WTC11 (cell line): ENCODE data around the gene DEFB110. TPM values are rescaled to one million over a fixed set of nuclear protein-coding genes. Genes with fewer than 3 reads are reported as not detected.

ENCODE experiments used
- ATAC-seq: fragments of 200-7000 bp; cut with Tn5 transposase; 2 replicates; pipeline ENCODE4 v1.10.0; 2021; ENCODE audit warnings: mild to moderate bottlenecking, moderate library complexity
- CTCF ChIA-PET: fragments of 300-600 bp; sonication (Branson Sonifier 250); formaldehyde crosslinking; loops from one replicate; lab custom pipeline; 2021; ENCODE audit warnings: antibody characterized with exemption; lab: Charles Lee
- POLR2A ChIA-PET: fragments of 350-600 bp; sonication (Branson Sonifier 250); formaldehyde crosslinking; loops from one replicate; lab custom pipeline; 2021; ENCODE audit warnings: antibody characterized with exemption; lab: Charles Lee
- DNase-seq: peaks from one replicate; pipeline ENCODE4 v3.0.0; 2021; ENCODE audit warnings: low spot score
- H3K27ac Mint-ChIP-seq: 2 replicates; pipeline ENCODE4 v1.8.0; 2021; ENCODE audit warnings: mixed read lengths
- H3K27me3 Mint-ChIP-seq: 2 replicates; pipeline ENCODE4 v1.8.0; 2021; ENCODE audit warnings: low read depth, mild to moderate bottlenecking, moderate library complexity, mixed read lengths
- H3K36me3 Mint-ChIP-seq: 2 replicates; pipeline ENCODE4 v1.8.0; 2021; ENCODE audit warnings: mixed read lengths
- H3K4me1 Mint-ChIP-seq: 2 replicates; pipeline ENCODE4 v1.8.0; 2022; ENCODE audit warnings: mixed read lengths
- H3K4me3 Mint-ChIP-seq: 2 replicates; pipeline ENCODE4 v1.8.0; 2021; ENCODE audit warnings: mild to moderate bottlenecking, moderate library complexity, mixed read lengths
- H3K9me3 Mint-ChIP-seq: 2 replicates; pipeline ENCODE4 v1.8.0; 2021; ENCODE audit warnings: mixed read lengths
- AR ChIP-seq: fragments of 250-450 bp; sonication (Bioruptor Pico); IDR thresholded peaks from 2 replicates; pipeline ENCODE4 v1.9.0; 2021; ENCODE audit warnings: mild to moderate bottlenecking
- CBFB ChIP-seq: sonication (generic); formaldehyde crosslinking; IDR thresholded peaks from 2 replicates; pipeline ENCODE4 v1.8.1; 2022; ENCODE audit warnings: mild to moderate bottlenecking, low read depth, missing genetic modification reagents
- CTCF ChIP-seq: fragments of 200-600 bp; IDR thresholded peaks from 2 replicates; pipeline ENCODE4 v1.8.0; 2022; ENCODE audit warnings: antibody characterized with exemption
- E2F1 ChIP-seq: sonication (generic); formaldehyde crosslinking; IDR thresholded peaks from 2 replicates; pipeline ENCODE4 v1.8.0; 2022; ENCODE audit warnings: mild to moderate bottlenecking, missing genetic modification reagents
- ELF4 ChIP-seq: sonication (generic); formaldehyde crosslinking; IDR thresholded peaks from 2 replicates; pipeline ENCODE4 v1.8.1; 2022; ENCODE audit warnings: low read depth, mild to moderate bottlenecking, moderate library complexity, missing genetic modification reagents
- FOXK1 ChIP-seq: sonication (generic); formaldehyde crosslinking; IDR thresholded peaks from 2 replicates; pipeline ENCODE4 v1.8.0; 2022; ENCODE audit warnings: mild to moderate bottlenecking, moderate library complexity, missing genetic modification reagents
- FOXP1 ChIP-seq: sonication (generic); formaldehyde crosslinking; IDR thresholded peaks from 2 replicates; pipeline ENCODE4 v1.8.0; 2022; ENCODE audit warnings: missing genetic modification reagents, mild to moderate bottlenecking, moderate library complexity, borderline replicate concordance
- FOXP4 ChIP-seq: sonication (generic); formaldehyde crosslinking; IDR thresholded peaks from 2 replicates; pipeline ENCODE4 v1.8.0; 2022; ENCODE audit warnings: mild to moderate bottlenecking, missing genetic modification reagents
- GABPB1 ChIP-seq: sonication (generic); formaldehyde crosslinking; IDR thresholded peaks from 2 replicates; pipeline ENCODE4 v1.8.1; 2023; ENCODE audit warnings: mild to moderate bottlenecking, missing genetic modification reagents
- HMGA2 ChIP-seq: fragments of 250-450 bp; sonication (Bioruptor Pico); IDR thresholded peaks from 2 replicates; pipeline ENCODE4 v1.4.0; 2021; ENCODE audit warnings: mild to moderate bottlenecking, moderate library complexity
- HMGXB4 ChIP-seq: sonication (generic); formaldehyde crosslinking; IDR thresholded peaks from 2 replicates; pipeline ENCODE4 v1.8.1; 2023; ENCODE audit warnings: mild to moderate bottlenecking, moderate library complexity, missing genetic modification reagents
- MXD4 ChIP-seq: fragments of 250-450 bp; sonication (Bioruptor Pico); IDR thresholded peaks from 2 replicates; pipeline ENCODE4 v1.8.0; 2021; ENCODE audit warnings: mild to moderate bottlenecking, moderate library complexity, borderline replicate concordance
- NR1H2 ChIP-seq: sonication (generic); formaldehyde crosslinking; IDR thresholded peaks from 2 replicates; pipeline ENCODE4 v1.9.0; 2021; ENCODE audit warnings: mild to moderate bottlenecking, moderate library complexity, missing genetic modification reagents
- NR3C1 ChIP-seq: sonication (generic); formaldehyde crosslinking; conservative IDR thresholded peaks from 2 replicates; pipeline ENCODE4 v1.8.1; 2023; ENCODE audit warnings: low read depth, mild to moderate bottlenecking, missing genetic modification reagents
- RELA ChIP-seq: sonication (generic); formaldehyde crosslinking; IDR thresholded peaks from 2 replicates; pipeline ENCODE4 v1.8.1; 2022; ENCODE audit warnings: missing genetic modification reagents, mild to moderate bottlenecking, borderline replicate concordance
- SMAD3 ChIP-seq: sonication (generic); formaldehyde crosslinking; IDR thresholded peaks from 2 replicates; pipeline ENCODE4 v1.8.0; 2022; ENCODE audit warnings: missing genetic modification reagents, mild to moderate bottlenecking, borderline replicate concordance
- SP1 ChIP-seq: sonication (generic); formaldehyde crosslinking; conservative IDR thresholded peaks from 2 replicates; pipeline ENCODE4 v1.8.1; 2022; ENCODE audit warnings: missing genetic modification reagents
- TEAD4 ChIP-seq: sonication (generic); formaldehyde crosslinking; IDR thresholded peaks from 2 replicates; pipeline ENCODE4 v1.8.0; 2022; ENCODE audit warnings: mild to moderate bottlenecking, missing genetic modification reagents
- USF1 ChIP-seq: sonication (generic); formaldehyde crosslinking; IDR thresholded peaks from 2 replicates; pipeline ENCODE4 v1.8.0; 2022; ENCODE audit warnings: mild to moderate bottlenecking, missing genetic modification reagents
- USF2 ChIP-seq: sonication (generic); formaldehyde crosslinking; IDR thresholded peaks from 2 replicates; pipeline ENCODE4 v1.8.1; 2023; ENCODE audit warnings: mild to moderate bottlenecking, missing genetic modification reagents, moderate library complexity
- total RNA-seq: library from RNA; stranded (reverse); gene quantifications from 3 replicates; pipeline ENCODE4 v1.2.3, GENCODE V29; 2021

Gene DEFB110
- total RNA-seq, 1 experiment from 2014 or later: not detected

GRCh38 chr6:50030777-50031562 lies 9.2 kb upstream of the DEFB110 start (continued):
- TF ChIP-seq E2F1: no peak
- no peak for TF ChIP-seq CTCF
- no peak for TF ChIP-seq GABPB1 (CRISPR knock-in tag)
- TF ChIP-seq ELF4 (CRISPR knock-in tag): no peak
- TF ChIP-seq, all 79 proteins: peak for 3

- peak overlapping the region; percentile 53 for H3K4me3 Mint-ChIP-seq
- CTCF ChIA-PET: interaction anchor here (0.5 to 2.3 kb wide), 26 partner anchors 10 to 501 kb away, joined by 3 to 19 read pairs (median 4); partner anchors contain the start of genes DEFB110 and DEFB113
- ATAC-seq (peak; percentile 13), DNase-seq (no peak)
- H3K4me1 Mint-ChIP-seq: peaks cover 7% of the 10 kb centered on the region; the same call in 1 of the 2 replicates
- H3K36me3 Mint-ChIP-seq: no peaks in the 10 kb centered on the region
- no peaks in the 10 kb centered on the region for H3K9me3 Mint-ChIP-seq
- no peaks in the 10 kb centered on the region; the same call in 1 of the 2 replicates for H3K27me3 Mint-ChIP-seq
- no peak overlapping the region for H3K27ac Mint-ChIP-seq
- POLR2A ChIA-PET: interaction anchor here (0.6 kb wide), 1 partner anchor 91 kb away, joined by 3 read pairs; no protein-coding TSS in a partner anchor
- TF ChIP-seq HMGA2 (CRISPR knock-in tag) (no peak), RELA (CRISPR knock-in tag) (no peak), SP1 (CRISPR knock-in tag) (no peak), FOXK1 (CRISPR knock-in tag) (no peak), NR3C1 (CRISPR knock-in tag) (no peak), HMGXB4 (CRISPR knock-in tag) (no peak), AR (no peak), SMAD3 (CRISPR knock-in tag) (no peak), TEAD4 (CRISPR knock-in tag) (no peak), NR1H2 (CRISPR knock-in tag) (no peak), FOXP1 (CRISPR knock-in tag) (no peak), MXD4 (CRISPR knock-in tag) (no peak), USF1 (CRISPR knock-in tag) (no peak), FOXP4 (no peak), CTCF (no peak), USF2 (CRISPR knock-in tag) (no peak), CBFB (CRISPR knock-in tag) (no peak)
Observed at GRCh38 chr6:50030350-50030749, 8.6 kb upstream of the DEFB110 start.
